GM12875 (cell line): ENCODE results near the gene CCDC171.

Source experiments
- H3K4me3 ChIP-seq: one replicate; pipeline ENCODE4 v1.5.1; 2011; ENCODE audit warnings: low read depth, low read length, control low read depth
- TF ChIP-seq, protein P1 (sequence below): IDR thresholded peaks from 2 replicates; pipeline ENCODE4 v1.5.1; 2011; ENCODE audit warnings: low read depth, mild to moderate bottlenecking, control low read depth, inconsistent platforms, low read length, moderate library complexity, borderline replicate concordance; ENCODE audit not compliant: insufficient read depth

Gene CCDC171

GRCh38 chr9:15552636-15553527 is at the start of gene CCDC171:
Gene CCDC171, plus strand, starts transcription at chr9:15553043. Its CDS starts 11,046 bp downstream, at chr9:15564089.
- H3K4me3 ChIP-seq = peak within 1 kb of the TSS; percentile 64
- TF ChIP-seq, protein P1, sequence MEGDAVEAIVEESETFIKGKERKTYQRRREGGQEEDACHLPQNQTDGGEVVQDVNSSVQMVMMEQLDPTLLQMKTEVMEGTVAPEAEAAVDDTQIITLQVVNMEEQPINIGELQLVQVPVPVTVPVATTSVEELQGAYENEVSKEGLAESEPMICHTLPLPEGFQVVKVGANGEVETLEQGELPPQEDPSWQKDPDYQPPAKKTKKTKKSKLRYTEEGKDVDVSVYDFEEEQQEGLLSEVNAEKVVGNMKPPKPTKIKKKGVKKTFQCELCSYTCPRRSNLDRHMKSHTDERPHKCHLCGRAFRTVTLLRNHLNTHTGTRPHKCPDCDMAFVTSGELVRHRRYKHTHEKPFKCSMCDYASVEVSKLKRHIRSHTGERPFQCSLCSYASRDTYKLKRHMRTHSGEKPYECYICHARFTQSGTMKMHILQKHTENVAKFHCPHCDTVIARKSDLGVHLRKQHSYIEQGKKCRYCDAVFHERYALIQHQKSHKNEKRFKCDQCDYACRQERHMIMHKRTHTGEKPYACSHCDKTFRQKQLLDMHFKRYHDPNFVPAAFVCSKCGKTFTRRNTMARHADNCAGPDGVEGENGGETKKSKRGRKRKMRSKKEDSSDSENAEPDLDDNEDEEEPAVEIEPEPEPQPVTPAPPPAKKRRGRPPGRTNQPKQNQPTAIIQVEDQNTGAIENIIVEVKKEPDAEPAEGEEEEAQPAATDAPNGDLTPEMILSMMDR = 0 out of 2 replicates have a peak, but pooled peaks have one; percentile 8

DNA sequence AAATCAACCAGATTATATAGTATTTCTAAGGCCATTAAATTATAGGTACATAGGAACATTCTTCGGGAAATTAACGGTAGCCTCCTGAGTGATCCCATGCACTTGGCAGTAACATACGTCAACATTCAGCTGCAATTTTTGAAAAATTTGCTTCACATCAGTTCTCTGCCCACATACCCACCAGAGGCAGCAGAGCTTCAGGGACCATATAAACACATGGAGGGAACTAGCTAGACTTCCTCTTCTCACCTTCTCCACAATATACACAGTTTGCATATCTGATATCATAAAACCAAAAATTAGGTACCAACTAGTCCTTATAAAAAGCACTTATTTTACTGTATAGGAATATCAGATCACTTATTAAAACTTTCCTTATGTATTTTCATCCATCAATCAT is 46.9 kb upstream of the CCDC171 start:
- TF ChIP-seq, protein P1 = no peak

DNA sequence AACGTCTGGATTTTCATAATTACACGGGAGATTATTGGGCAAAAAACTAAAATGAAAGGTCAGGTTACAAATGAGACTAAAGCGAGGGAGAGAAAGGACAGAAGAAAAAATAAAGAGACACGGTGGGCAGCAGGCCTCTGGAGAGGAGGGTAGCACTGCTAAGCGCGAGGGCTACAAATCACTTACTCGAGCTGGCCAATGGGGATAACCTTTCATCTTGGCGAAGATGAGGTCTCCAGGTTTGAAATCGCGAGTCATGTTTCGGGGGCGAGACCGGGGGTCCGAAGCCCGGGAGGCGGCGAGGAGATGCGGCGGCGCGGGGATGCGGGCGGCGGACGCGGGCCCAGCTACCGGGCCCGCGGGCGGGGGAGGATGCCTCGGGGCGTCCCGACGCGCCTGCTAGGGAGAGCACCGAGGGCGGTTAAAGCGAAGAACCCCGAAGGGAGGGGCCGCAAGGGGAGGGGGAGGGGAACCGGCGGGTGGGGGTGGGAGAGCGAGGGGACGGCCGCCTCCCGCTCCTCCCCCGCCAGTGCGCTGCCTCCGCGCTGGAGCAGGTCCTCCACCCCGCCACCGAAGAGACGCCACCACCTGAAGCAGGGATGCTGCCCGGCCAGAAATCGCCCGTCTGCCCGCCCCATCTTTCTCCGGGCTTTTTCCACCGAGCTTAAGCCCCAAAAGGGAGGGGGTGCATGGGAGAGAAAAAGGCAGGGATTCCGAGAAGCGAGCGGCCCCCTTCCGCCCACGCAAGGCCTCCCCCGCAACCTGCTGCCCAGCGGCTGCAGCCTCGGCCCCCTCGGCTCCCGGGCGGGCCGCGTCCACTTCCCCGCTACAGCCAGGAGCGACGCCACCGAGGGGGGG is 42.7 kb upstream of the CCDC171 start:
- peak overlapping the region; percentile 99 for H3K4me3 ChIP-seq
- TF ChIP-seq, protein P1 = no peak

More for the DNA sequence above, 46.9 kb upstream of the CCDC171 start:
- no peak overlapping the region for H3K4me3 ChIP-seq

- TF ChIP-seq, protein P1 = no peak
- H3K4me3 ChIP-seq = peak within 1 kb of the TSS; percentile 99
Measured at GRCh38 chr9:15510789-15511575, 41.9 kb upstream of the CCDC171 start, which contains the start of gene PSIP1. Gene PSIP1, minus strand, starts transcription at chr9:15510970. Its CDS starts 782 bp downstream, at chr9:15510188.

DNA sequence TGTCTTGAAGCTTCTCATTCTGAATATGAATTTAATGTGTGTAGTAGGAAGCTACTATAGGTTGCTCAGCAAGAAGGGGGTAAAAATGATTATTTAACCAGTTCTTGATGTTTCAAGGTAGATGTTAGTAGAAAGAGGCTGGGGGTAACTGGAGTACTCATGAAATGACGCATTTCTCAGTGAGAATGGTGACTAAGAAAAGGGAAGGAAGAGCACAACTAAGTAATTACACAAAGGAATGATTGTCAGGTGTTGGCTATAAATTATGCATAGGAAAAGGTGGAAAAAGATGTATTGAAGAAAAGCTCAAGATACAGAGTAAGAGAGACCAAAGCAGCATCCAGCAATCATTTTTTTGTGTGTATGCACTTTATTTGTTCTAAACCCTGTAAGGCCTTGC is 40.6 kb upstream of the CCDC171 start:
- TF ChIP-seq, protein P1 = no peak
- no peak overlapping the region for H3K4me3 ChIP-seq

DNA sequence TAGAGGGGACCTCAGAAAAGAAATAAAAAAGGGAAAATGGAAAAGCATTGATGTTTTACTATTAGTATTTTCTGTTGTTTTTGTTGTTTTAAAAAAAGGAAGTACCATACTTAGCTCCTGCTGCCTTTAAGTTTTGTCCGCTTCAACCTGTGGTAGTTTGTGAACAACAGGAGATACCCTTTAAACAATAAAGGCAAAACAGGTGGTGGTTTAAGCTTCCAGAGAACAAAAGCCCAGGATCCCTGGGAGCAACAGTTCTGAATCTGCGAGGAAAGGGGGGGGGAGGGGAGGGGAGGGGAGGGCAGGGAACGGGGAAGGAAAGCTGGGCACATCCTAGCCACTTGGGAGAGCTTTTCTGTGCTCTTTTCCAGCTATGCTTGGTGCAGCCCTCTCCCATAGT is 40.0 kb upstream of the CCDC171 start:
- TF ChIP-seq, protein P1 = no peak
- H3K4me3 ChIP-seq = no peak overlapping the region
